Loucy (cell line): ENCODE data around the gene EHD2.

Source experiments
- H2AFZ ChIP-seq: fragments of 200-600 bp; sonication (generic); 2 replicates; pipeline ENCODE4 v1.6.0; 2016; ENCODE audit warnings: antibody characterized with exemption, mild to moderate bottlenecking, low read length, moderate library complexity
- H3F3A ChIP-seq: fragments of 200-600 bp; 2 replicates; pipeline ENCODE4 v1.6.0; 2016; ENCODE audit warnings: antibody characterized with exemption, low read depth, mild to moderate bottlenecking
- H3K27me3 ChIP-seq: fragments of 200-600 bp; sonication (generic); 2 replicates; pipeline ENCODE4 v1.6.1; 2014; ENCODE audit warnings: low read length, mild to moderate bottlenecking; ENCODE audit not compliant: insufficient read depth, poor library complexity, severe bottlenecking
- H3K36me3 ChIP-seq: fragments of 200-600 bp; sonication (generic); 2 replicates; pipeline ENCODE4 v1.6.1; 2016; ENCODE audit warnings: low read length; ENCODE audit not compliant: insufficient read depth
- H3K4me1 ChIP-seq: fragments of 200-600 bp; sonication (generic); 2 replicates; pipeline ENCODE4 v1.5.1; 2014; ENCODE audit warnings: low read length, mild to moderate bottlenecking; ENCODE audit not compliant: insufficient read depth, poor library complexity, severe bottlenecking
- H3K4me2 ChIP-seq: fragments of 200-600 bp; sonication (generic); 2 replicates; pipeline ENCODE4 v1.6.0; 2014; ENCODE audit warnings: antibody characterized with exemption, low read length, low read depth, mild to moderate bottlenecking; ENCODE audit not compliant: poor library complexity, severe bottlenecking
- H3K4me3 ChIP-seq: fragments of 200-600 bp; sonication (generic); 2 replicates; pipeline ENCODE4 v1.5.1; 2014; ENCODE audit warnings: low read length, mild to moderate bottlenecking, mixed read lengths; ENCODE audit not compliant: poor library complexity, severe bottlenecking
- H3K79me2 ChIP-seq: fragments of 200-600 bp; sonication (generic); 2 replicates; pipeline ENCODE4 v1.6.1; 2014; ENCODE audit warnings: low read length; ENCODE audit not compliant: insufficient read depth
- H3K9ac ChIP-seq: fragments of 200-600 bp; sonication (generic); 2 replicates; pipeline ENCODE4 v1.6.0; 2014; ENCODE audit warnings: mild to moderate bottlenecking, low read depth, low read length, moderate library complexity; ENCODE audit not compliant: poor library complexity, severe bottlenecking
- H3K9me2 ChIP-seq: fragments of 200-600 bp; sonication (generic); replicated peaks from 2 replicates; pipeline ENCODE4 v1.6.1; 2016; ENCODE audit warnings: low read depth, low read length, mixed read lengths
- H3K9me3 ChIP-seq: fragments of 200-600 bp; sonication (generic); 2 replicates; pipeline ENCODE4 v1.6.1; 2014; ENCODE audit warnings: mild to moderate bottlenecking, antibody characterized with exemption, low read length, low read depth; ENCODE audit not compliant: insufficient read depth
- H4K20me1 ChIP-seq: fragments of 200-600 bp; sonication (generic); 2 replicates; pipeline ENCODE4 v1.6.0; 2014; ENCODE audit warnings: antibody characterized with exemption, low read length, mild to moderate bottlenecking; ENCODE audit not compliant: insufficient read depth, poor library complexity, severe bottlenecking
- CTCF ChIP-seq: fragments of 200-600 bp; sonication (generic); conservative IDR thresholded peaks from 2 replicates; pipeline ENCODE4 v1.5.1; 2014; ENCODE audit warnings: mild to moderate bottlenecking, antibody characterized with exemption, low read length
- EZH2phosphoT487 ChIP-seq: fragments of 200-600 bp; IDR thresholded peaks from 2 replicates; pipeline ENCODE4 v1.6.1; 2018; ENCODE audit warnings: antibody characterized with exemption, mild to moderate bottlenecking, moderate library complexity, borderline replicate concordance

The EHD2 gene

GRCh38 chr19:47754206-47755064 is 41.2 kb downstream of the EHD2 start:
- peak overlapping the region; percentile 76 for H3K9ac ChIP-seq
- peaks cover 44% of the 10 kb centered on the region for H3K4me1 ChIP-seq
- no peak overlapping the region for H3K4me3 ChIP-seq
- no peak overlapping the region for H2AFZ ChIP-seq
- TF ChIP-seq EZH2phosphoT487 (no peak), CTCF (no peak)
- no peaks in the 10 kb centered on the region for H3K9me2 ChIP-seq
- no peaks in the 10 kb centered on the region for H3K27me3 ChIP-seq
- H4K20me1 ChIP-seq, result peaks cover 12% of the 10 kb centered on the region
- H3K4me2 ChIP-seq, result peak overlapping the region; percentile 76
- H3F3A ChIP-seq, result no peaks in the 10 kb centered on the region
- H3K9me3 ChIP-seq, result no peaks in the 10 kb centered on the region
- H3K36me3 ChIP-seq, result peaks cover 84% of the 10 kb centered on the region
- H3K79me2 ChIP-seq, result peaks cover 55% of the 10 kb centered on the region

- H3K4me1 ChIP-seq, result peaks cover 37% of the 10 kb centered on the region
- no peak overlapping the region for H2AFZ ChIP-seq
- H3K9ac ChIP-seq, result no peak overlapping the region
- H3K9me3 ChIP-seq, result no peaks in the 10 kb centered on the region
- no peaks in the 10 kb centered on the region for H3K27me3 ChIP-seq
- no peak overlapping the region for H3K4me3 ChIP-seq
- H3K9me2 ChIP-seq, result no peaks in the 10 kb centered on the region
- H3K36me3 ChIP-seq, result peaks cover 80% of the 10 kb centered on the region
- no peak overlapping the region for H3K4me2 ChIP-seq
- no peaks in the 10 kb centered on the region for H3F3A ChIP-seq
- H4K20me1 ChIP-seq, result peaks cover 8% of the 10 kb centered on the region
- TF ChIP-seq CTCF (no peak), EZH2phosphoT487 (no peak)
- H3K79me2 ChIP-seq, result peaks cover 47% of the 10 kb centered on the region
These were observed 42.0 kb downstream of the EHD2 start for GRCh38 chr19:47755065-47755761.

GRCh38 chr19:47755762-47756626 is 42.8 kb downstream of the EHD2 start:
- H4K20me1 ChIP-seq, result peaks cover 8% of the 10 kb centered on the region
- no peaks in the 10 kb centered on the region for H3K9me3 ChIP-seq
- H3K9me2 ChIP-seq, result no peaks in the 10 kb centered on the region
- no peak overlapping the region for H3K4me2 ChIP-seq
- H3K9ac ChIP-seq, result no peak overlapping the region
- H2AFZ ChIP-seq, result no peak overlapping the region
- H3K36me3 ChIP-seq, result peaks cover 72% of the 10 kb centered on the region
- H3K27me3 ChIP-seq, result no peaks in the 10 kb centered on the region
- peaks cover 39% of the 10 kb centered on the region for H3K79me2 ChIP-seq
- H3K4me3 ChIP-seq, result no peak overlapping the region
- peaks cover 30% of the 10 kb centered on the region for H3K4me1 ChIP-seq
- no peak for TF ChIP-seq CTCF
- TF ChIP-seq EZH2phosphoT487, result no peak
- no peaks in the 10 kb centered on the region for H3F3A ChIP-seq
